Measurements from ENCODE around the gene CEACAM20. TPM values are rescaled to one million over a fixed set of nuclear protein-coding genes. Genes with fewer than 3 reads are reported as not detected.

CEACAM20 gene
- not detected for total RNA-seq

GRCh38 chr19:44529536-44529935 lies at the start of gene CEACAM20:
TSS of gene CEACAM20 (minus strand) at chr19:44529675. CDS start at chr19:44529509, 166 bp downstream.
- intact Hi-C loops (cut with DNase I; ENCODE audit: low total_unique reads): no loop called here
- WGBS, 2 donors: 74 to 76% methylated on average over 9 of the region's 9 CpGs
- no peak for DNase-seq (ENCODE audit: low spot score in 2 of 2)
- no peak within 1 kb of the TSS for H3K4me3 ChIP-seq (ENCODE audit: low read depth, poor library complexity, severe bottlenecking)
- TF ChIP-seq, protein P1, sequence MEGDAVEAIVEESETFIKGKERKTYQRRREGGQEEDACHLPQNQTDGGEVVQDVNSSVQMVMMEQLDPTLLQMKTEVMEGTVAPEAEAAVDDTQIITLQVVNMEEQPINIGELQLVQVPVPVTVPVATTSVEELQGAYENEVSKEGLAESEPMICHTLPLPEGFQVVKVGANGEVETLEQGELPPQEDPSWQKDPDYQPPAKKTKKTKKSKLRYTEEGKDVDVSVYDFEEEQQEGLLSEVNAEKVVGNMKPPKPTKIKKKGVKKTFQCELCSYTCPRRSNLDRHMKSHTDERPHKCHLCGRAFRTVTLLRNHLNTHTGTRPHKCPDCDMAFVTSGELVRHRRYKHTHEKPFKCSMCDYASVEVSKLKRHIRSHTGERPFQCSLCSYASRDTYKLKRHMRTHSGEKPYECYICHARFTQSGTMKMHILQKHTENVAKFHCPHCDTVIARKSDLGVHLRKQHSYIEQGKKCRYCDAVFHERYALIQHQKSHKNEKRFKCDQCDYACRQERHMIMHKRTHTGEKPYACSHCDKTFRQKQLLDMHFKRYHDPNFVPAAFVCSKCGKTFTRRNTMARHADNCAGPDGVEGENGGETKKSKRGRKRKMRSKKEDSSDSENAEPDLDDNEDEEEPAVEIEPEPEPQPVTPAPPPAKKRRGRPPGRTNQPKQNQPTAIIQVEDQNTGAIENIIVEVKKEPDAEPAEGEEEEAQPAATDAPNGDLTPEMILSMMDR (IDR thresholded peaks at IDR 0.05): no peak
- TF ChIP-seq POLR2A (IDR thresholded peaks at IDR 0.05): no peak

- DNase-seq (ENCODE audit: low spot score in 2 of 2): no peak
Observed at GRCh38 chr19:44577566-44577874, 48.0 kb upstream of the CEACAM20 start.

DNA sequence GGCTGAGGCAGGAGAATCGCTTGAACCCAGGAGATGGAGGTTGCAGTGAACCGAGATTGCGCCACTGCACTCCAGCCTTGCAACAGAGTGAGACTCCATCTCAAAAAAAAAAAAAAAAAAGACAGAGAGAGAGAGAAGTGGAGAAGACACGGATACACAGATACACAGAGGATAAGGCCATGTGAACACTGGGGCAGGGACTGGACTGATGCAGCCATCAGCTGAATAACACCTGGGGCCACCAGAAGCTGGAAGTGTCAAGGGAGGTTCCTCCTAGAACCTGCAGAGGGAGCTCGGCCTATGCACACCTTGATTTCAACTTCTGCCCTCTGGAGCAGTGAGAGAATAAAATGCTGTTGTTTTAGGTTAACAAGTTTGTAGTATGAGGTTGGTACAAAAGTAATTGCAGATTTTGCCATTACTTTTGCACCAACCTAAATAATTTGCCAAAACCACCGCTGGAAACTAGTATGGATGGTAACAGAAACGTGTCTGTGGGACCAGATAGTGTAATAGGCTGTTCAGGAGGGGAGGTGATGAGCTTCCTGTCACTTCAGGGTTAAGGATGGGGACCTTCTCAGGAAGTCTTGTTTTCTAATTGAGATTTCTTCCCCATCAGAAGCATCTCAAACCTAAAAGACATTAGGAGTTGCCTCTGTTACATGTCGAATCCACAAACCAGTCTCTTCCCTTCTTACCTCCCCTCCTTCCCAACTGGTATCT lies 47.5 kb upstream of the CEACAM20 start:
- peak in 1 of 2 donors; percentile 76 for DNase-seq (ENCODE audit: low spot score in 2 of 2)
- WGBS, 2 donors: 57 to 69% methylated on average over 8 of the region's 8 CpGs
- no peak for TF ChIP-seq POLR2A (IDR thresholded peaks at IDR 0.05)
- TF ChIP-seq, protein P1 (IDR thresholded peaks at IDR 0.05): no peak
- intact Hi-C loops (cut with DNase I; ENCODE audit: low total_unique reads): no loop called here
- no peak overlapping the region for H3K4me3 ChIP-seq (ENCODE audit: low read depth, poor library complexity, severe bottlenecking)

More at GRCh38 chr19:44577566-44577874, 48.0 kb upstream of the CEACAM20 start:
- TF ChIP-seq POLR2A (IDR thresholded peaks at IDR 0.05): no peak
- TF ChIP-seq, protein P1 (IDR thresholded peaks at IDR 0.05): no peak
- intact Hi-C loops (cut with DNase I; ENCODE audit: low total_unique reads): no loop called here
- no peak overlapping the region for H3K4me3 ChIP-seq (ENCODE audit: low read depth, poor library complexity, severe bottlenecking)
- 59 to 78% methylated on average over 1 of the region's 1 CpG for WGBS, 2 donors

GRCh38 chr19:44575116-44575700 lies 45.7 kb upstream of the CEACAM20 start:
- TF ChIP-seq, protein P1 (IDR thresholded peaks at IDR 0.05): no peak
- TF ChIP-seq POLR2A (IDR thresholded peaks at IDR 0.05): no peak
- no peak overlapping the region for H3K4me3 ChIP-seq (ENCODE audit: low read depth, poor library complexity, severe bottlenecking)
- DNase-seq (ENCODE audit: low spot score in 2 of 2): no peak
- 78 to 85% methylated on average over 11 of the region's 11 CpGs for WGBS, 2 donors
- intact Hi-C loops (cut with DNase I; ENCODE audit: low total_unique reads): no loop called here

GRCh38 chr19:44574186-44574950 lies 44.9 kb upstream of the CEACAM20 start:
- H3K4me3 ChIP-seq (ENCODE audit: low read depth, poor library complexity, severe bottlenecking): no peak overlapping the region
- TF ChIP-seq, protein P1 (IDR thresholded peaks at IDR 0.05): no peak
- TF ChIP-seq POLR2A (IDR thresholded peaks at IDR 0.05): no peak
- no peak for DNase-seq (ENCODE audit: low spot score in 2 of 2)
- intact Hi-C loops (cut with DNase I; ENCODE audit: low total_unique reads): no loop called here
- 81% methylated on average over 8 of the region's 8 CpGs for WGBS, 2 donors
